KMS-11 (cell line): Measurements from ENCODE around the gene FAM24B.
"Not testable (repeated sequence)": the region's sequence is repeated elsewhere in the genome, so short reads cannot be mapped to it uniquely, and the experiment has no call there.

ENCODE experiments used
- H2AFZ ChIP-seq: fragments of 200-600 bp; sonication (generic); 2 replicates; pipeline ENCODE4 v1.6.1; 2016; ENCODE audit warnings: antibody characterized with exemption, mixed run types, low read depth
- H3K27ac ChIP-seq: fragments of 200-600 bp; sonication (generic); 2 replicates; pipeline ENCODE4 v1.6.1; 2016; ENCODE audit warnings: mild to moderate bottlenecking, mixed run types
- H3K27me3 ChIP-seq: fragments of 200-600 bp; sonication (generic); 2 replicates; pipeline ENCODE4 v1.6.1; 2017; ENCODE audit warnings: mild to moderate bottlenecking, low read depth, mixed run types, moderate library complexity; ENCODE audit not compliant: insufficient read depth
- H3K36me3 ChIP-seq: fragments of 200-600 bp; sonication (generic); 2 replicates; pipeline ENCODE4 v1.6.1; 2017; ENCODE audit warnings: mild to moderate bottlenecking, mixed run types; ENCODE audit not compliant: insufficient read depth
- H3K4me1 ChIP-seq: fragments of 200-600 bp; sonication (generic); 2 replicates; pipeline ENCODE4 v1.6.1; 2016; ENCODE audit warnings: mild to moderate bottlenecking, low read depth, mixed run types; ENCODE audit not compliant: poor library complexity, severe bottlenecking
- H3K4me2 ChIP-seq: fragments of 200-600 bp; sonication (generic); 2 replicates; pipeline ENCODE4 v1.7.0; 2016; ENCODE audit warnings: mild to moderate bottlenecking, mixed run types
- H3K4me3 ChIP-seq: fragments of 200-600 bp; sonication (generic); IDR thresholded peaks from 2 replicates; pipeline ENCODE4 v1.6.1; 2017; ENCODE audit warnings: low read depth, low read length, mixed read lengths; ENCODE audit not compliant: insufficient read depth
- H3K79me2 ChIP-seq: fragments of 200-600 bp; sonication (generic); 2 replicates; pipeline ENCODE4 v1.6.1; 2016; ENCODE audit warnings: low read depth, mixed run types; ENCODE audit not compliant: insufficient read depth
- H3K9ac ChIP-seq: fragments of 200-600 bp; sonication (generic); 2 replicates; pipeline ENCODE4 v1.6.1; 2016; ENCODE audit warnings: mild to moderate bottlenecking, mixed run types
- H4K20me1 ChIP-seq: fragments of 200-600 bp; sonication (generic); 2 replicates; pipeline ENCODE4 v1.6.1; 2016; ENCODE audit warnings: mild to moderate bottlenecking, mixed run types; ENCODE audit not compliant: insufficient read depth
- CTCF ChIP-seq: fragments of 200-600 bp; sonication (generic); conservative IDR thresholded peaks from 2 replicates; pipeline ENCODE4 v1.6.1; 2017; ENCODE audit warnings: low read depth, mild to moderate bottlenecking, antibody characterized with exemption, low read length, moderate library complexity, mixed read lengths

FAM24B gene

GRCh38 chr10:122877264-122877663 is 2.1 kb downstream of the FAM24B start:
- H3K27ac ChIP-seq: no peak overlapping the region
- H2AFZ ChIP-seq: no peak overlapping the region
- H3K79me2 ChIP-seq: peaks cover 62% of the 10 kb centered on the region
- H3K4me1 ChIP-seq: peaks cover 31% of the 10 kb centered on the region
- H4K20me1 ChIP-seq: no peaks in the 10 kb centered on the region
- no peak overlapping the region for H3K9ac ChIP-seq
- no peak for TF ChIP-seq CTCF
- no peak overlapping the region for H3K4me2 ChIP-seq
- H3K36me3 ChIP-seq: no peaks in the 10 kb centered on the region
- no peak overlapping the region for H3K4me3 ChIP-seq
- H3K27me3 ChIP-seq: no peaks in the 10 kb centered on the region

GRCh38 chr10:122876467-122876855 is 2.9 kb downstream of the FAM24B start:
- Histone ChIP-seq H3K27me3 (no peaks in the 10 kb centered on the region), H4K20me1 (no peaks in the 10 kb centered on the region), H3K79me2 (peaks cover 65% of the 10 kb centered on the region), H3K4me1 (peaks cover 31% of the 10 kb centered on the region), H3K9ac (no peak overlapping the region), H3K4me2 (no peak overlapping the region), H3K36me3 (no peaks in the 10 kb centered on the region), H2AFZ (no peak overlapping the region), H3K27ac (no peak overlapping the region), H3K4me3 (no peak overlapping the region)
- TF ChIP-seq CTCF: no peak

GRCh38 chr10:122875843-122876466 is 3.4 kb downstream of the FAM24B start:
- Histone ChIP-seq H3K9ac (no peak overlapping the region), H3K79me2 (peaks cover 65% of the 10 kb centered on the region), H3K27me3 (no peaks in the 10 kb centered on the region), H3K4me1 (peaks cover 28% of the 10 kb centered on the region), H3K36me3 (no peaks in the 10 kb centered on the region), H3K27ac (no peak overlapping the region), H2AFZ (no peak overlapping the region), H3K4me2 (no peak overlapping the region), H4K20me1 (no peaks in the 10 kb centered on the region), H3K4me3 (no peak overlapping the region)
- no peak for TF ChIP-seq CTCF

- H3K4me1 ChIP-seq: not testable (repeated sequence)
These were observed 7.4 kb downstream of the FAM24B start for GRCh38 chr10:122871947-122872346.

GRCh38 chr10:122868768-122869167 is 10.6 kb downstream of the FAM24B start:
- H3K36me3 ChIP-seq, H4K20me1 ChIP-seq, H3K4me2 ChIP-seq, H3K9ac ChIP-seq, H2AFZ ChIP-seq, H3K4me3 ChIP-seq, H3K27ac ChIP-seq, H3K27me3 ChIP-seq: not testable (repeated sequence)
- peaks cover 14% of the 10 kb centered on the region for H3K4me1 ChIP-seq
- H3K79me2 ChIP-seq: peaks cover 59% of the 10 kb centered on the region

More at GRCh38 chr10:122871947-122872346, 7.4 kb downstream of the FAM24B start:
- not testable (repeated sequence) for H3K27me3 ChIP-seq, H3K9ac ChIP-seq, H4K20me1 ChIP-seq, H3K4me2 ChIP-seq, H3K4me3 ChIP-seq, H2AFZ ChIP-seq, H3K36me3 ChIP-seq, H3K27ac ChIP-seq
- H3K79me2 ChIP-seq: peaks cover 60% of the 10 kb centered on the region

GRCh38 chr10:122866757-122867482 is 12.5 kb downstream of the FAM24B start:
- not testable (repeated sequence) for H3K4me2 ChIP-seq, H3K4me3 ChIP-seq, H2AFZ ChIP-seq, H3K9ac ChIP-seq, H4K20me1 ChIP-seq, H3K36me3 ChIP-seq, H3K27ac ChIP-seq, H3K27me3 ChIP-seq
- H3K4me1 ChIP-seq: peaks cover 14% of the 10 kb centered on the region
- peaks cover 57% of the 10 kb centered on the region for H3K79me2 ChIP-seq
